Mammary epithelial cell (primary cell): ENCODE measurements around the gene CCNB1.

Experiments used
- EZH2 ChIP-seq: IDR thresholded peaks from 2 replicates; pipeline ENCODE4 v1.6.1; 2012; ENCODE audit warnings: low read length, inconsistent platforms, borderline replicate concordance
- TF ChIP-seq, protein P1 (sequence below), 2 donors: IDR thresholded peaks in 1 of 2; conservative IDR thresholded peaks in 1 of 2; 2 replicates each; pipeline ENCODE4 v1.5.1; 2011 to 2012; ENCODE audit warnings: inconsistent platforms in 2 of 2, low read length in 2 of 2, mild to moderate bottlenecking in 2 of 2, control low read depth in 1 of 2, low read depth in 1 of 2; ENCODE audit not compliant: insufficient read depth in 1 of 2; ENCODE audit errors: extremely low read depth in 1 of 2

- no peak for TF ChIP-seq EZH2
- TF ChIP-seq, protein P1, sequence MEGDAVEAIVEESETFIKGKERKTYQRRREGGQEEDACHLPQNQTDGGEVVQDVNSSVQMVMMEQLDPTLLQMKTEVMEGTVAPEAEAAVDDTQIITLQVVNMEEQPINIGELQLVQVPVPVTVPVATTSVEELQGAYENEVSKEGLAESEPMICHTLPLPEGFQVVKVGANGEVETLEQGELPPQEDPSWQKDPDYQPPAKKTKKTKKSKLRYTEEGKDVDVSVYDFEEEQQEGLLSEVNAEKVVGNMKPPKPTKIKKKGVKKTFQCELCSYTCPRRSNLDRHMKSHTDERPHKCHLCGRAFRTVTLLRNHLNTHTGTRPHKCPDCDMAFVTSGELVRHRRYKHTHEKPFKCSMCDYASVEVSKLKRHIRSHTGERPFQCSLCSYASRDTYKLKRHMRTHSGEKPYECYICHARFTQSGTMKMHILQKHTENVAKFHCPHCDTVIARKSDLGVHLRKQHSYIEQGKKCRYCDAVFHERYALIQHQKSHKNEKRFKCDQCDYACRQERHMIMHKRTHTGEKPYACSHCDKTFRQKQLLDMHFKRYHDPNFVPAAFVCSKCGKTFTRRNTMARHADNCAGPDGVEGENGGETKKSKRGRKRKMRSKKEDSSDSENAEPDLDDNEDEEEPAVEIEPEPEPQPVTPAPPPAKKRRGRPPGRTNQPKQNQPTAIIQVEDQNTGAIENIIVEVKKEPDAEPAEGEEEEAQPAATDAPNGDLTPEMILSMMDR (conservative IDR thresholded peaks at IDR 0.05 in 1 of 2, IDR thresholded peaks at IDR 0.05 in 1 of 2; ENCODE audit: extremely low read depth in 1 of 2, insufficient read depth in 1 of 2, low read depth in 1 of 2, low read length in 2 of 2): no peak
Measured at GRCh38 chr5:69170969-69171368, 4.0 kb downstream of the CCNB1 start.
